ENCODE data around the gene ATP5F1B. TPM values are rescaled to one million over a fixed set of nuclear protein-coding genes. Genes with fewer than 3 reads are reported as not detected.

The ATP5F1B gene
- total and polyA plus RNA-seq, 4 donors, result 216 to 537 (median 389) TPM

Small RNA genes lying within 50 kb of the gene (small RNA-seq; reads per million reads assigned to genes)
- gene RN7SL809P (ENCODE audit: low replicate concordance), result not detected
- not detected for gene RNU6-343P (ENCODE audit: low replicate concordance)
- gene SNORD59A (ENCODE audit: low replicate concordance), result 3,787 reads per million, percentile 100 among the genes with 10 or more reads in this experiment

Other genes with a start within 250 kb of the ATP5F1B start
- gene TIMELESS, start 196.6 kb downstream of the ATP5F1B start, total RNA-seq, result 10 to 100 TPM in 1 of 2 donors, 1 to 10 TPM in 1; 9.9 to 11.2 TPM
- 1 to 10 TPM; 7.3 to 8.1 TPM for gene TIMELESS, start 196.6 kb downstream of the ATP5F1B start, polyA plus RNA-seq
- not detected for gene MIP, start 191.3 kb downstream of the ATP5F1B start, total RNA-seq
- under 1 TPM; 0.06 to 0.08 TPM for gene MIP, start 191.3 kb downstream of the ATP5F1B start, polyA plus RNA-seq
- 1 to 10 TPM; 2.5 to 3.4 TPM for gene SPRYD4, start 177.4 kb downstream of the ATP5F1B start, total RNA-seq
- 1 to 10 TPM; 2.0 to 2.2 TPM for gene SPRYD4, start 177.4 kb downstream of the ATP5F1B start, polyA plus RNA-seq
- 1 to 10 TPM; 2.6 to 4.8 TPM for gene GLS2, start 157.8 kb downstream of the ATP5F1B start, total RNA-seq
- 1 to 10 TPM; 1.1 to 4.5 TPM for gene GLS2, start 157.8 kb downstream of the ATP5F1B start, polyA plus RNA-seq
- 10 to 100 TPM; 56.3 to 71.0 TPM for gene RBMS2, start 124.2 kb downstream of the ATP5F1B start, total RNA-seq
- gene RBMS2, start 124.2 kb downstream of the ATP5F1B start, polyA plus RNA-seq, result 10 to 100 TPM; 16.3 to 29.1 TPM
- gene BAZ2A, start 15.7 kb downstream of the ATP5F1B start, total RNA-seq, result 10 to 100 TPM; 81.4 to 92.0 TPM
- 10 to 100 TPM; 31.3 to 39.6 TPM for gene BAZ2A, start 15.7 kb downstream of the ATP5F1B start, polyA plus RNA-seq
- gene PTGES3, start 42.3 kb upstream of the ATP5F1B start, total RNA-seq, result 100 to 1,000 TPM; 155 to 180 TPM
- 100 to 1,000 TPM in 1 of 2 donors, 10 to 100 TPM in 1; 88.6 to 149 TPM for gene PTGES3, start 42.3 kb upstream of the ATP5F1B start, polyA plus RNA-seq
- 1,000 to 10,000 TPM in 1 of 2 donors, 100 to 1,000 TPM in 1; 488 to 1,240 TPM for gene NACA, start 79.3 kb upstream of the ATP5F1B start, total RNA-seq
- gene NACA, start 79.3 kb upstream of the ATP5F1B start, polyA plus RNA-seq, result 1,000 to 10,000 TPM; 1,081 to 1,734 TPM
- gene PRIM1, start 106.3 kb upstream of the ATP5F1B start, total RNA-seq, result 1 to 10 TPM; 5.5 to 9.9 TPM
- 1 to 10 TPM; 3.1 to 4.4 TPM for gene PRIM1, start 106.3 kb upstream of the ATP5F1B start, polyA plus RNA-seq
- gene HSD17B6, start 117.3 kb upstream of the ATP5F1B start, total RNA-seq, result 100 to 1,000 TPM in 1 of 2 donors, 10 to 100 TPM in 1; 34.3 to 107 TPM
- gene HSD17B6, start 117.3 kb upstream of the ATP5F1B start, polyA plus RNA-seq, result 10 to 100 TPM; 10.7 to 45.3 TPM

All from lung (tissue), 5 donors.